ENCODE results near the gene UPF1.

UPF1 gene

DNA sequence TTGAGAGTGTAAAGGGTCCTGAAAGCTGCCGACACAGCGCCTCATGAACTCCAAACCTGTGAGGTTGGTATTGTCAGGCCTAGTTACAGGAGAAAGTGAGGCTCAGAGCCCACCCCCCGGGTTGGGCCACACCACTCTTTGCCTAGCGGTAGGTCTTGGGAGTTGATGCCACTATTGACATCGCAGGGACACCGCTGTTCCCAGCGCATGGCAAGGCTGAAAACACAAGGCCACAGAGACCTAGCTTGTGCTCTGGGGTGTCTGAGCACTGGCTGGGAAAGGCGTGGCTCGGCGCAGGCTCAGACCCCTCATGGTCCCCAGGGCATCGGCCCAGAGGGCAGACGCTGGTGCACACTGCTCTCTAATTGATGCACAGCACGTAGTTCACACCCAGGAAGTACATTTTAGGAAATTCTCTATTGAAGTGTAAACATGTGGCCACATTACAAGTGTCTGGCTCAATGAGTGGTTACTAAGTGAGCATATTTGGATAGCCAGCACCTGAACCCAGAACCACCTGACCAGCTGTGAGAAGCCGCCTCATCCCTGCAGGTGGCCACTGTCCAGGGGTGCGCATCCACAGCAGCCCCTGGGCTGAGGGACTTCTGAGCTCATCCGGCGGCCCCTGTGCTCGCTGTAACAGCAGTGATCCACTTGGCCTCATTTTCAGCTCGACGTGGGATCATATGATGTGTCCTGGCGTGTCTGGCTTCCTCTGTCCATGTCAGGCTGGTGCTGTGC lies 27.3 kb downstream of the UPF1 start:
- no peak for FAIRE-seq

DNA sequence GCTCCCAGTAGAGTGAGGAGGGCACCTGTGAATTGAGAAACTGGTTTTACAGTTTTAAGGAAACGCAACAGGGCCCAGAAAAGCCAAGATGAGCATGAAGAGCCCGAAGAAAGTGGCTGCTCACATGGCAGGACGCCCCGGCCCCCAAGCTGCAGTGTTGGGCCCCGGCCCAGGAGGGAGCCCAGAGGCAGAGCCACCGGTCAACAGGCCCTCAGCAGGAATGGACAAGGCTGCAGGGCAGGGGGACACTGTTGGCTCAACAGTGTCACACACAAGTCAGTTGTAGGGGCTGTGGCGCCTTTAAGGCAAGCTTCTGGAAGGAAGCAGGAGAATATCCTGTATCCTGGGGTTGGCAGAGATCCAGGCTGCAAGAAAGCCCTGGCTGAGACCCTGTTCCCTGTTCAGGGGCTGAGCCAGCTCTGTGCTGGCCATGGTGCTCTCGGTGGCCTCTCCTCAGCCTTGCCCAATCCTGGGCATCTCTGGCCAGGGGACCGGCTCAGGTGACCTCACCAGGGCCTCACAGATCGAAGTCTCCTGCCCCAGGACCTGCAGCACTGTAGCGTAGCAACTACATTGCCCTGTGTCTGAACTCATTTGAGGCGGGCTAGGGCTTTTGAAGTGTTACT lies 28.0 kb downstream of the UPF1 start:
- FAIRE-seq: no peak

DNA sequence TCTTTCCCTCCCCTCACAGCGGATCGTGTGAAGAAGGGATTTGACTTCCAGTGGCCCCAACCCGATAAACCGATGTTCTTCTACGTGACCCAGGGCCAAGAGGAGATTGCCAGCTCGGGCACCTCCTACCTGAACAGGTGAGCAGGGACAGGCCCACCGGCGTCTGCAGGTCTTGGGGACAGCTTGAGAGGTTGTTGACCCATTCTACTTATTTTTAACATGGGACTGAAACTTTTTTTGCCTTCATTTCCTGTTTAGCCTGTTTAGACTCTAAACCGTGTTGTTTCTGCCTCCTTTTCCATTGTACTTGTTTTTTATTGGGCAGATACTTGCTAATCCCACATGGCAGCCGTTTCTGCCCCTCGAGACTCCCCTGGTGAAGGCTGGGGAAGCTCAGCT lies 28.5 kb downstream of the UPF1 start:
- FAIRE-seq: no peak

- FAIRE-seq: no peak
These were observed 29.0 kb downstream of the UPF1 start for GRCh38 chr19:18860725-18861124.

DNA sequence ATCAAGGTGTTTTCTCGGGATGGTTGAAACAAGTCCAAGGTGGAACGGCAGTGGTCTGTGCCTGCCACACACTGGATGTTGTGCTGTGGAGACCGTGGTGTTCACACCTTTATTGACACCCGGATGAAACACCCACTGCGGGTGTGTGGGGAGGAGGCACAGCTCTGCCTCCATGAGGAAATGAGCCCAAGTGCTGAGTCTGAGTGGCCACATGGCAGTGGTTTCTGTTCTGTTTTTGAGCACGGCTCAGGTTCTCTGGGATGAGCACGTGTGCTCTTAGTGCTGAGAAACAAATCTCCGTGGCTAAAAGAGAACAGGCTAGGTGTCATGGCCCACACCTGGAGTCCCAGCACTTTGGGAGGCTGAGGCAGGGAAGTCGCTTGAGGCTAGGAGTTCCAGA lies 29.5 kb downstream of the UPF1 start:
- no peak for FAIRE-seq

DNA sequence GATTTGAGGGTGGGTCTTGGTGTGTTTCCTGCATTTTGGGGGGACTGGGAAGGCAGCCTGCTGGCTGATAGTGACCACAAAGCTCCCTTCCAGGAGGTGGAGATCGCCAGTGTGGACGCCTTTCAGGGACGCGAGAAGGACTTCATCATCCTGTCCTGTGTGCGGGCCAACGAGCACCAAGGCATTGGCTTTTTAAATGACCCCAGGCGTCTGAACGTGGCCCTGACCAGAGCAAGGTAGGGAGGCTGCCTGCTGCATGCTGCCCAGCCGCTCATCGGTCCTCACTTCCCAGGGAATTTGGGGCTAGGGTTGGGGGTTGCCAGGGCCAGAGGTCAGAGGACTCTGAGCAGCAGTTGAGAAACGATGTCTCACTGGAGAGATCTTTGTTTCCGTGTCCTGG lies 30.2 kb downstream of the UPF1 start:
- no peak for FAIRE-seq

DNA sequence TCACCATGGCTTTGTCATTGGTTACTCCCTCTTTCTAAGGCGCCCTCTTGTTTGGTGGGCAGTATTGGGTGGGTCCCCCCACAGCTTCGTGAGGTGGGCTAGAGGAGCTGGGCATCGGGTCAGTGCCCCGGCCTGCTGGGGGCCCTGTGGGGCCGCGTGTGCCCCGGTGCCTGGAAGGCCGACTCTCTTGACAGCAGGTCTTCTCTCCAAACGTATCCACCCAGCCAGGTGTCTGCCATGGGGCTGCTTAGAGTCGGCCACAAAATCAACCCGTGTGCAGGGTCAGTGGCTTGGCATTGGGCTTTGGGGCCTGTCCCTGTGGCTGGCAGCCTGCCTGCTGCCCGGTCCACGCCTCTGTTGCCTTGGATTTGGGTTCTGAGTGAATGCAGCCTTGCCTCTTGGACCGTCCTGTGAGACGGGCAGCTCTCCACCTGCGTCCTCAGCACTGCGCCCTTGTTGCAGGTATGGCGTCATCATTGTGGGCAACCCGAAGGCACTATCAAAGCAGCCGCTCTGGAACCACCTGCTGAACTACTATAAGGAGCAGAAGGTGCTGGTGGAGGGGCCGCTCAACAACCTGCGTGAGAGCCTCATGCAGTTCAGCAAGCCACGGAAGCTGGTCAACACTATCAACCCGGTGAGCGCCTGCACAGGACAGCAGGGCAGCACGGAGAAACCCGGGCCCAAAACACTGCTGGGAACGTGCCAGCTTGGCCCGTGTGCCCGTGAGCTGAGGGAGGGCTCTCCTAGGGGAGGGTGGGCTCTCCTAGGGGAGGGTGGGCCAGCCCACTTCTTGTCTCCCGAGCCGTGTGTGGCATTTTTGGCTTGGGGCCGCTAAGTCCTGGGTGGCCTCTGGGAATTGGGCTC lies 31.4 kb downstream of the UPF1 start:
- no peak for FAIRE-seq

DNA sequence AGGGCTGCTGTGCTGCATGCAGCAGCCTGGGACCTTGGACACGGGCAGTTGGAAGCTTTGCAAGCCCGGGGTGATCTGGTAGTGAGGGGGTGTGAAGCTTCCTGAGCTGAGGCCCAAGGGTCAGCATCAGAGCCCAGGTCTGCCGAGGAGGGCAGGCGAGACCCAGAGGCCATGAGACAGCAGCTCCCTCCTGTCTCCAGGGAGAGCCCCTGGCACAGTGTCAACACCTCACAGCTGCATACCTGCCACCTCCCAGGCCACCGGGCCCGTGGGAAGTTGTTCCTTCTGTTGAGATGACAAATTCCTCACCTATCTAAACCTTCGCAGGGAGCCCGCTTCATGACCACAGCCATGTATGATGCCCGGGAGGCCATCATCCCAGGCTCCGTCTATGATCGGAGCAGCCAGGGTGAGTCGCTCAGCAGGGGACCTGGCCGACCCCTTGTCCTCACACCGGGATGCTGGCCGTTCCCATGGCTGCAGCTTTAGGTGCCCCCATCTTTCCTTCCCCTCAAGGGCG lies 32.1 kb downstream of the UPF1 start:
- FAIRE-seq: no peak

GRCh38 chr19:18865106-18865972 lies 33.6 kb downstream of the UPF1 start:
- no peak for FAIRE-seq

DNA sequence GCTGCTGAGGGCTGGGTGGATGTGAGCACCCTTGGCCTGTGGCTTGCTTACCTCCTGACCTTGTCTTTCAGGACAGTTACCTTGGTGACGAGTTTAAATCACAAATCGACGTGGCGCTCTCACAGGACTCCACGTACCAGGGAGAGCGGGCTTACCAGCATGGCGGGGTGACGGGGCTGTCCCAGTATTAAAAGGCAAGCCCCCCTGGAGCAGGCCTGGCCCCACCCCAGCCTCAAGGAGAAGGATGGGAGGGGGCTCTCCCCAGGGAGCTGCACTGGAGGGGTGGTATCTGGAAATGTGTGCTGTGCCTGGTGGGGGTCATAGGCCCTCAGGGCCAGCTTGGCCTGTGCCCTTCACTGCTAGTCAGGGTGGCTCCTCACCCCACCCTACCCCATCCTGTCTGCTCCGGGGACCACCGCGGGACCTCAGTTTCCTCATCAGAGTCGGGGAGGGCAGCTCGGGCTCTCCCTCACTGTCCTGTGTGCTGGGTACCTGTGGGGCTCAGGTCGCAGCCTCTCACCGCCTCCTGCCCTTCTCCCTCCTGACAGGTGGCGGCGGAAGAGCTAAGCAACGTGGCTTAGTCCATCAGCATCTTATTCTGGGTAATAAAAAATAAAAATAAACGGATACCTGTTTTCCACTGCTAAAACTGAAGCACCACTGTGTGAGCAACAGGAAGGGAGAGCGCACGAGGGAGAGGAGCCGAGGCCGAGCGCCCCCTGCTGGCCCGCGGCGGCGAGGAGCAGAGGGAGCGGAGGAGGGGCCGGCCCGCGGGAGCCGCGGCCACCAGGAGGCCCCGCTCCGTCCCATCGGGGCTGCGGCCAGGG lies 34.4 kb downstream of the UPF1 start:
- FAIRE-seq: no peak

- FAIRE-seq: no peak
These were observed 35.0 kb downstream of the UPF1 start for GRCh38 chr19:18866800-18867123.

DNA sequence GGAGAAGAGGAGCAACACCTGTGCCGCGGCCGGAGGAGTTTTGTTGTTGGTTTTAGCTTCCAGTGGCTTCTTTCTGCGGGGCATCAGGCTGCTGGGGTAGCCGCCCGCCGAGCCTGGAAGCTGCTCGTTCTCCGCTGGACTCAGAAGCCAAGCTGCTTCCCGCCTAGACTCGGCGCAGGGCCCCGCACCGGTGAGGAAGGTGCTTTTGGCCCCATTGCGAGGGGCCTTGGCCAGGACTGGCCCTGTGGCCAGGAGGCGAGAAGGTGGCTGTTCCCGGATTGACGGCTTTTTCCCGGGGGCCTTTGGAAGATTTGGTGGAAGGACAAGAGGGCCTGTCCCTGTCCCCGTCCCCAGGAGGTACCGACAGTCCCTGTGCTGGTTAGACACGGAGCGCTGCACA lies 35.4 kb downstream of the UPF1 start:
- FAIRE-seq: no peak

GRCh38 chr19:18867751-18868150 lies 36.0 kb downstream of the UPF1 start:
- no peak for FAIRE-seq

- FAIRE-seq: no peak
These were observed 36.7 kb downstream of the UPF1 start for GRCh38 chr19:18868380-18869022.

GRCh38 chr19:18869023-18869618 lies 37.4 kb downstream of the UPF1 start:
- no peak for FAIRE-seq

DNA sequence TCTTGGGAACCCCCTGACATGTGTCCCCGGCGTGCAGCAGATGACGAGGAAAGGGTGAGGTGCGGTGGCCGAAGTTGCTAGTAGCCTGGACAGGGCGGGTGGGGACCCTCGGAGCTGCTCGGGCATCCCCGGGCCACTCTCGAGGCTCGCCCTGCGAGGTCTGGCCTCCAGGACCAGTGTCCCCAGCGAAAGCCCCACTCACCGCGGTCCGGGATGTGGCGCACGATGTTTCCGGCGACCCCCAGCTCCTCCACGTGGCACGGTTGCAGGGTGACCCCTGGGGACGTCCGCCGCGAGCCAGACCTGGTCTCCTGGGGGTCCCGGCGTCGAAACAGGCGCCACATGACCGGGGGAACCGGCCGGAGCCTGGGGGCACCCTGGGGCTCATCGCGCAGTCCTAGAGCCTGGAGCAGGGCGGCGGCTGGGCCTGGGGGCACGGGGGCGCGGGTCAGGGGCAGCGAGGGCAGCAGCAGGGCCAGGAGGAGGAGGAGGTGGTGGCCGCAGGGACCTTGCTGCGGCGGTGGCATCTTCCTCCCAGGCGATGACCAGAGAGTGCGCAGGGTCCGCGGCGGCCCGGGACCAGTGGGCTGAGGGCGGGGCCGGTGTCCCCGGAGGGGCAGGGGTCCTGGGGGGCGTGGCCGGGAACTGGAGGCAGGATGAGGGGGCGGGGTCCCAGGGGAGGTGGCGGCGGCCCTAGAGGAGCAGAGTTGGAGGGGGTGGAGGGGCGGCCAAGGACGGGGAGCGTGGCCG lies 38.2 kb downstream of the UPF1 start:
- FAIRE-seq: no peak

GRCh38 chr19:18870531-18871172 lies 38.9 kb downstream of the UPF1 start:
- no peak for FAIRE-seq

DNA sequence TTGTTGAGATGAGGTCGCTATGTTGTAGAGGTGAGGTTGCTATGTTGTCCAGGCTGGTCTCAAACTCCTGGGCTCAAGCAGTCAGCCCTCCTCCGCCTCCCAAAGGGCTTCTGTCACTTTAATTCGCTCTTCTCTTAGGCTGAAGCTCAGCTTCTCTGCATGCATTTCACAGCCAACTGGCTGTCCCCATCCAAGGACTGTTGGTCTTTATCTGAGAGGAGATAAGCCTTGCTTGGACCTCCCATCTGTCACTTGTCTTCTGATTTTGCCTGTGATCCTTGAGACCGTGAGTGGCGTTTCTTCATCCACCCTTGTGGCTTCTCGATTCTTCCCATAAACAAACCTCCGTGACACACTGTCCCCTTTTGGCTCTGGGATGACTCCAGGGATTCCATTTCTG lies 39.8 kb downstream of the UPF1 start:
- no peak for FAIRE-seq

GRCh38 chr19:18875726-18876125 lies 44.0 kb downstream of the UPF1 start:
- FAIRE-seq: no peak

GRCh38 chr19:18876865-18877264 lies 45.1 kb downstream of the UPF1 start:
- no peak for FAIRE-seq

All from endometrium (tissue), 2 donors.